AG09309 (cell line): ENCODE data around the gene HYAL1.

ENCODE experiments used
- DNase-seq: peaks from one replicate; pipeline ENCODE4 v3.0.0-alpha.2; 2010; ENCODE audit warnings: low read depth
- H3K4me3 ChIP-seq: 2 replicates; pipeline ENCODE4 v1.5.1; 2011; ENCODE audit warnings: mild to moderate bottlenecking, low read depth, low read length, moderate library complexity; ENCODE audit not compliant: control insufficient read depth
- TF ChIP-seq, protein P1 (sequence below): IDR thresholded peaks from 2 replicates; pipeline ENCODE4 v1.5.1; 2011; ENCODE audit warnings: mild to moderate bottlenecking, low read depth, low read length, inconsistent platforms; ENCODE audit not compliant: insufficient read depth, control insufficient read depth; ENCODE audit errors: missing control alignments

HYAL1 gene

DNA sequence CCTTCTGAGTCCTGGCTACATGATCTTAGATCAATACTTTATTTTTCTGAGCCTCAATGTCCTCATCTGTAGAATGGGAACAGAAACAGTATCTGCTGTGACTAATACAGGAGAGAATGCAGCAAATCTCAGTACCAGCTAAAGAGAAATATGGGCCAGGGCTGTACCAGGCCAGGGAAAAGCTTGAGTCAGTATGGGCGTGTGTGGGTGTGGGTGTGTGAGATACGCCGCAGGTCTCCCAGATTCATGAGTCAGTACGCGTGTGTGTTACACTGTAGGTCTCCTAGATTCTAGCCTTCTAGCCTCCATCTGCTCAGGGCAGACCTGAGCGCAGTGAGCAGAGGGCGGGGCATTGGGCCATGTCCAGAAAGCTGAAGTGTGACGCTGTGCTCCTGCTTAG, 52.2 kb downstream of the HYAL1 start:
- H3K4me3 ChIP-seq, result no peak overlapping the region
- DNase-seq, result peak; percentile 67
- TF ChIP-seq, protein P1, sequence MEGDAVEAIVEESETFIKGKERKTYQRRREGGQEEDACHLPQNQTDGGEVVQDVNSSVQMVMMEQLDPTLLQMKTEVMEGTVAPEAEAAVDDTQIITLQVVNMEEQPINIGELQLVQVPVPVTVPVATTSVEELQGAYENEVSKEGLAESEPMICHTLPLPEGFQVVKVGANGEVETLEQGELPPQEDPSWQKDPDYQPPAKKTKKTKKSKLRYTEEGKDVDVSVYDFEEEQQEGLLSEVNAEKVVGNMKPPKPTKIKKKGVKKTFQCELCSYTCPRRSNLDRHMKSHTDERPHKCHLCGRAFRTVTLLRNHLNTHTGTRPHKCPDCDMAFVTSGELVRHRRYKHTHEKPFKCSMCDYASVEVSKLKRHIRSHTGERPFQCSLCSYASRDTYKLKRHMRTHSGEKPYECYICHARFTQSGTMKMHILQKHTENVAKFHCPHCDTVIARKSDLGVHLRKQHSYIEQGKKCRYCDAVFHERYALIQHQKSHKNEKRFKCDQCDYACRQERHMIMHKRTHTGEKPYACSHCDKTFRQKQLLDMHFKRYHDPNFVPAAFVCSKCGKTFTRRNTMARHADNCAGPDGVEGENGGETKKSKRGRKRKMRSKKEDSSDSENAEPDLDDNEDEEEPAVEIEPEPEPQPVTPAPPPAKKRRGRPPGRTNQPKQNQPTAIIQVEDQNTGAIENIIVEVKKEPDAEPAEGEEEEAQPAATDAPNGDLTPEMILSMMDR, result no peak

GRCh38 chr3:50250514-50250913, 52.9 kb downstream of the HYAL1 start:
- TF ChIP-seq, protein P1, result no peak
- no peak overlapping the region for H3K4me3 ChIP-seq
- DNase-seq, result no peak
